C4-2B (cell line): ENCODE measurements around the gene TADA1.
A peak's percentile ranks its signal among the peaks of the same experiment; 100 is the strongest.
"Not testable (repeated sequence)": the region's sequence is repeated elsewhere in the genome, so short reads cannot be mapped to it uniquely, and the experiment has no call there.

ENCODE experiments used
- H3K27ac ChIP-seq: fragments of 450-650 bp; 2 replicates; pipeline ENCODE4 v1.5.1; 2017
- CTCF ChIP-seq: fragments of 450-650 bp; conservative IDR thresholded peaks from 2 replicates; pipeline ENCODE4 v1.5.1; 2017; ENCODE audit warnings: mild to moderate bottlenecking
- ZFX ChIP-seq: fragments of 450-650 bp; IDR thresholded peaks from 2 replicates; pipeline ENCODE4 v1.6.1; 2017

TADA1 gene

DNA sequence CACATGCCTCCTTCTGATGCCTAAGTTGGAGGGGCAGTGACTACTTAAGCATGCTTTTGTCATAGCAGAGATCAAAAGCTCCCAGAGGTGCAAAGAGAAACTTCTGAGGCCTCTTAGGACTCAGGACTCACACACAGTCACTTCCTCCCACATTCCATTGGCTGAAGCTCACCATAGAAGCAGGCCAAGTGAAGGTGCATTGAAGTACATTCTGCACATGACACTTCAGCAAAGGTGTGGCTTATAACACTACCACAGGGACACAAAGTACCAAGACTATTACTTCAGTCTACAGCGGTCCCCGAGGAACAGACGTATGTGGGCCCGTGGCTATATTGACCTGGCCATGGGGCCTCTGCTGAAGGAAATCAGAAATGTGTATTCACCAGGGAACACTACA is 39.3 kb downstream of the TADA1 start:
- TF ChIP-seq ZFX = no peak
- no peak for TF ChIP-seq CTCF
- no peak overlapping the region for H3K27ac ChIP-seq

GRCh38 chr1:166829762-166830161 is 46.3 kb downstream of the TADA1 start:
- not testable (repeated sequence) for H3K27ac ChIP-seq

- TF ChIP-seq CTCF (no peak), ZFX (no peak)
These were observed 48.6 kb downstream of the TADA1 start for GRCh38 chr1:166827426-166827825.

DNA sequence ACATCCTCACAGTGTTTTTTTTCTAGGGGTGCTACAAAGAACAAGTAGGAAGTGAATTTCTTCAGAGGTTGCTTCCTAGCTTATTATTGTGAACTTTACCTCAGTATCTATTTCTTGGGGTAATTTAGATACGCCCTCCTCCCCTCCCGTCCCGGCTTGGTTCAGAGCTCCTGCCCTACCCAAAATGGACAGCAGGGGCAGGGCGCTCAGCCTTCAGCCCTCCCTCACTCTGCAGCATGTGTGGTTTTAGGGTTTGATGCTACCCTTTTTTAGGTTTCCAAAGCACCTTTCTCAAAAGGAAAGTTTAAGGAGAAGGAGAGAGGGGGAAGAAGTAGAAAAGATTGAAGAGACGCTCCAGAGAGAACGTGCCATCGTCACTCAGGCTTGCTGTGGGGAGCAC is 53.7 kb downstream of the TADA1 start:
- H3K27ac ChIP-seq = no peak overlapping the region
- peak; percentile 79 for TF ChIP-seq CTCF
- no peak for TF ChIP-seq ZFX

More at GRCh38 chr1:166827426-166827825, 48.6 kb downstream of the TADA1 start:
- no peak overlapping the region for H3K27ac ChIP-seq

GRCh38 chr1:166819974-166820373 is 56.1 kb downstream of the TADA1 start:
- H3K27ac ChIP-seq = no peak overlapping the region
- no peak for TF ChIP-seq ZFX
- no peak for TF ChIP-seq CTCF

- TF ChIP-seq CTCF (no peak), ZFX (no peak)
- H3K27ac ChIP-seq = no peak overlapping the region
These were observed 61.5 kb downstream of the TADA1 start for GRCh38 chr1:166814611-166815010.

GRCh38 chr1:166813508-166814223 is 62.4 kb downstream of the TADA1 start:
- peak; percentile 26 for TF ChIP-seq CTCF
- no peak for TF ChIP-seq ZFX
- H3K27ac ChIP-seq = no peak overlapping the region

- TF ChIP-seq ZFX = no peak
- TF ChIP-seq CTCF = no peak
These were observed 64.4 kb downstream of the TADA1 start for GRCh38 chr1:166811691-166812090.

More at GRCh38 chr1:166811691-166812090, 64.4 kb downstream of the TADA1 start:
- no peak overlapping the region for H3K27ac ChIP-seq
